Right lobe of liver (tissue), 6 donors: Measurements from ENCODE around the gene BCAR3. TPM values are rescaled to one million over a fixed set of nuclear protein-coding genes. Genes with fewer than 3 reads are reported as not detected.

ENCODE experiments used
- ATAC-seq, 4 donors: fragments of 200-7000 bp; cut with Tn5 transposase; one replicate each; pipeline ENCODE4 v1.9.1; 2020; ENCODE audit warnings: mild to moderate bottlenecking in 4 of 4, moderate library complexity in 4 of 4
- DNase-seq, 3 donors: peaks; one replicate each; pipeline ENCODE4 v3.0.0-alpha.2; 2020
- H3K27ac ChIP-seq, 3 donors: fragments of 200-600 bp; one replicate each; pipeline ENCODE4 v1.8.0; 2022
- H3K27me3 ChIP-seq, 2 donors: fragments of 200-600 bp; one replicate each; pipeline ENCODE4 v1.8.0; 2022
- H3K36me3 ChIP-seq, 4 donors: fragments of 200-600 bp; sonication (generic) in 1 of 4; one replicate each; pipeline versions ENCODE4 v1.5.1 to v1.8.0; 2017 to 2022; ENCODE audit warnings: control low read depth in 1 of 4
- H3K4me1 ChIP-seq, 4 donors: fragments of 200-600 bp; sonication (generic) in 1 of 4; one replicate each; pipeline versions ENCODE4 v1.5.1 to v1.8.0; 2017 to 2022; ENCODE audit warnings: control low read depth in 1 of 4
- H3K4me3 ChIP-seq, 3 donors: fragments of 200-600 bp; one replicate each; pipeline ENCODE4 v1.8.0; 2022
- H3K9me3 ChIP-seq, 4 donors: fragments of 200-600 bp; sonication (generic) in 1 of 4; one replicate each; pipeline versions ENCODE4 v1.5.1 to v1.8.0; 2017 to 2022; ENCODE audit warnings: control low read depth in 1 of 4
- POLR2A ChIP-seq: fragments of 450-650 bp; IDR thresholded peaks from one replicate; pipeline ENCODE4 v1.6.1; 2017; ENCODE audit warnings: antibody characterized with exemption, mild to moderate bottlenecking
- WGBS: methylation state at CpG from one replicate; pipeline ENCODE4 v1.1.6; 2018; ENCODE audit warnings: low coverage, low lambda C conversion rate; ENCODE audit not compliant: insufficient coverage; ENCODE audit errors: missing lambda C conversion rate; 5-methylcytosine and 5-hydroxymethylcytosine counted together
- intact Hi-C, 2 donors: fragments of 100-400 bp; cut with DNase I; formaldehyde crosslinking; loops; one replicate each; pipeline versions ENCODE4 v1.11.2 to v1.14.1; 2022
- total RNA-seq, 6 experiments: library from RNA; depleted of rRNA in 2 of 6; stranded (reverse); fragments of >200 nt in 2 of 6; fragmentation: NEBNext Ultra II Directional in 3 of 6; extraction: Animal tissue kit (Norgen Biotek cat#: 25700) in 3 of 6; gene quantifications; one replicate each; pipeline versions ENCODE4 v1.1.0 to v1.2.4, GENCODE V29; 2016 to 2023
- TF ChIP-seq, protein P1 (sequence below), 4 donors: fragments of 200-600 bp in 3 of 4; fragments of 450-650 bp in 1 of 4; IDR thresholded peaks; one replicate each; pipeline versions ENCODE4 v1.5.1 to v1.8.0; 2016 to 2022; ENCODE audit warnings: antibody characterized with exemption in 4 of 4, mild to moderate bottlenecking in 2 of 4
- donor health status: DM: no; HTN: yes; CAD: no.
- donor health status: DM: no; HTN: no; CAD: no.
- donor health status: DM: no; HTN: no; CAD: no.
- donor health status: DM: no; HTN: yes; CAD: no.
- donor health status: DM: no; HTN: yes; CAD: no.

The BCAR3 gene
- total RNA-seq, 6 experiments from 2014 or later = 7.6 to 19.8 (median 12.9) TPM

GRCh38 chr1:93689521-93690223 is 8.0 kb upstream of the BCAR3 start:
- Histone ChIP-seq H3K4me1 (no peaks in the 10 kb centered on the region), H3K27ac (no peak overlapping the region), H3K9me3 (no peaks in the 10 kb centered on the region), H3K27me3 (no peaks in the 10 kb centered on the region), H3K4me3 (no peak overlapping the region), H3K36me3 (no peaks in the 10 kb centered on the region)
- no peak for ATAC-seq
- DNase-seq = no peak
- TF ChIP-seq, protein P1, sequence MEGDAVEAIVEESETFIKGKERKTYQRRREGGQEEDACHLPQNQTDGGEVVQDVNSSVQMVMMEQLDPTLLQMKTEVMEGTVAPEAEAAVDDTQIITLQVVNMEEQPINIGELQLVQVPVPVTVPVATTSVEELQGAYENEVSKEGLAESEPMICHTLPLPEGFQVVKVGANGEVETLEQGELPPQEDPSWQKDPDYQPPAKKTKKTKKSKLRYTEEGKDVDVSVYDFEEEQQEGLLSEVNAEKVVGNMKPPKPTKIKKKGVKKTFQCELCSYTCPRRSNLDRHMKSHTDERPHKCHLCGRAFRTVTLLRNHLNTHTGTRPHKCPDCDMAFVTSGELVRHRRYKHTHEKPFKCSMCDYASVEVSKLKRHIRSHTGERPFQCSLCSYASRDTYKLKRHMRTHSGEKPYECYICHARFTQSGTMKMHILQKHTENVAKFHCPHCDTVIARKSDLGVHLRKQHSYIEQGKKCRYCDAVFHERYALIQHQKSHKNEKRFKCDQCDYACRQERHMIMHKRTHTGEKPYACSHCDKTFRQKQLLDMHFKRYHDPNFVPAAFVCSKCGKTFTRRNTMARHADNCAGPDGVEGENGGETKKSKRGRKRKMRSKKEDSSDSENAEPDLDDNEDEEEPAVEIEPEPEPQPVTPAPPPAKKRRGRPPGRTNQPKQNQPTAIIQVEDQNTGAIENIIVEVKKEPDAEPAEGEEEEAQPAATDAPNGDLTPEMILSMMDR (IDR thresholded peaks at IDR 0.05) = no peak
- no peak for TF ChIP-seq POLR2A
- 94% methylated on average over 3 of the region's 5 CpGs for WGBS
- intact Hi-C loops = no loop called here

GRCh38 chr1:93687542-93687941 is 5.9 kb upstream of the BCAR3 start:
- no peak for ATAC-seq
- Histone ChIP-seq H3K9me3 (no peaks in the 10 kb centered on the region), H3K27me3 (no peaks in the 10 kb centered on the region), H3K4me1 (no peaks in the 10 kb centered on the region), H3K27ac (no peak overlapping the region), H3K4me3 (no peak overlapping the region), H3K36me3 (no peaks in the 10 kb centered on the region)
- intact Hi-C loops = no loop called here
- WGBS = 80% methylated on average over 2 of the region's 2 CpGs
- TF ChIP-seq, protein P1 (IDR thresholded peaks at IDR 0.05) = no peak
- no peak for TF ChIP-seq POLR2A
- DNase-seq = no peak

- TF ChIP-seq, protein P1 (IDR thresholded peaks at IDR 0.05) = no peak
- H3K4me3 ChIP-seq = no peak overlapping the region
- 67% methylated on average over 3 of the region's 3 CpGs for WGBS
- H3K36me3 ChIP-seq = no peaks in the 10 kb centered on the region
- no peaks in the 10 kb centered on the region for H3K9me3 ChIP-seq
- DNase-seq = no peak
- H3K27me3 ChIP-seq = no peaks in the 10 kb centered on the region
- peaks cover 0 to 5% (median 0%) of the 10 kb centered on the region in 4 donors for H3K4me1 ChIP-seq
- H3K27ac ChIP-seq = no peak overlapping the region
- intact Hi-C loops = no loop called here
- peak in 1 of 4 donors; percentile 44 for ATAC-seq
Measured at GRCh38 chr1:93686504-93687250, 5.0 kb upstream of the BCAR3 start.

GRCh38 chr1:93685918-93686317 is 4.3 kb upstream of the BCAR3 start:
- WGBS = 63% methylated on average over 1 of the region's 1 CpG
- DNase-seq (no peak), ATAC-seq (no peak)
- no peaks in the 10 kb centered on the region for H3K9me3 ChIP-seq
- peaks cover 0 to 10% (median 0%) of the 10 kb centered on the region in 4 donors for H3K4me1 ChIP-seq
- no peaks in the 10 kb centered on the region for H3K36me3 ChIP-seq
- intact Hi-C loops = no loop called here
- no peak overlapping the region for H3K27ac ChIP-seq
- no peaks in the 10 kb centered on the region for H3K27me3 ChIP-seq
- H3K4me3 ChIP-seq = no peak overlapping the region
- no peak for TF ChIP-seq POLR2A
- TF ChIP-seq, protein P1 (IDR thresholded peaks at IDR 0.05) = no peak
